NCI-H2081 treated with DMSO at 0.1 percent for 48 hours (cell line): ENCODE results near the gene PSMB7.

Source experiments
- DNase-seq: peaks from one replicate; lab custom pipeline; 2025; lab: John Stamatoyannopoulos, UW

PSMB7 gene

DNA sequence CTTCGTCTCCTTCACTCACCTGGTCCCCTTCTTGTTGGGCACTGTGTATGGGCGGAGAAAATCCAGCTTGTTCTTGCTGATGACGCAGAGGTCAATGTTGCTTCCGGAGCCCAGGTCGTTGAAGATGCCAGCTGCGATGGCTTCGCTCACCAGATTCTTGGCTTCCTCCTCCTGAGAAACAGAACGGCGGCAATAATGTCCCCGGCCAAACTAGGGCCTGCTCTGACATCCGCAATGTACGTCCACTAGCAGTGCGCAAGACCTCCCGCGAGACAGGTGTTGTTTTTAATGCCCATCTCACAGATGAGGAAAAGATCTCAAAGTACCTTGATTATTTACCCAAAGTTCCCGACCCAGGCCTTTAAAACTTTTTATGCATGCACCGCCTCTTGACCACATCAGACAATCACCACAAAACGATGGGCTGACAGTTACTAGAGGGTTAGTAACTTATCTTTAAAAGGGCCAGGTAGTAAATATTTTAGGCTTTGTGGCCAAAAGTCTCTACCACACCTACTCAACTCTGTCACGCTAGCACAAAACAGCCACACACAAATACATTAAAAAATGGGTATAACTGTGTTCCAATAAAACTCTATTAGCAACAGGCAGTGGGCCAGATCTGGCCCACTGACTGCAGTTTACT, 58.4 kb downstream of the PSMB7 start:
- no peak for DNase-seq

DNA sequence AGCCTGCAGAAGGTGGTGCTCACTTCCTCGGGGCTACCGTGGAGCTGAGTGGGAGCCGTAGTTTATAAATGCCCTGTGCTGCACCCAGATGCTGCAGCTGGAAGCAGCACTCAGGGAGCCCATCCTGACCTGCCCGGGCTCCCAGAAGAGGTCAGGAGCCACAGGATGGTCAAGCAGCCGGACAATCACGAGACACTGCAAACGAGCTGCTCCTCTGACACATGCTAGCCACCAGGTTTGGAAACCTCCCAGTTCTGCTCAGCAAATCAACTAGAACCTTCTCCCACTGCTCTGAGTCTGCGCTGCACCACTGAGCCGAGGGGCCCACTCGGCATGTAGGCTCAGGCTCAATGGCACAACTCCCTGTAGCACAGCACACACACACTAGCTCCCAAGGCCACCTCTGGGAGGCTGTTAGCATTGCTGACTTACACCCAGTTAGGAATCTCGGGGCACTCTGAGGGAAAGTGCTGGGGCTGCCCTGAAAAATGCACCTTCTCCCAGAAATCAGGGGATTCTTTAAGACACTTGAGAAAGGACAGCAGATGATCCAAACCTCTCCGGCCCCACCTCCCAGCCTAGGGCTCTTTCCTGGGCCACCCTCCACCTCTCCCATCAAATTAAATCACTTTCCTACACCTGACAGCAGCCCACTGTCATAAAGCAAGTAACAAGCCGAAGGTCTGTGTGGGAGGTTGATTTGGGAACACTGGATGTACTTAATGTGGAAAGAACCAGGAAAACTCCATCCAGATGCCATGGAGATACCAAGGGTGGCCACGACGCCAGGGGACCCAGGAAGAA, 59.1 kb downstream of the PSMB7 start:
- no peak for DNase-seq

DNA sequence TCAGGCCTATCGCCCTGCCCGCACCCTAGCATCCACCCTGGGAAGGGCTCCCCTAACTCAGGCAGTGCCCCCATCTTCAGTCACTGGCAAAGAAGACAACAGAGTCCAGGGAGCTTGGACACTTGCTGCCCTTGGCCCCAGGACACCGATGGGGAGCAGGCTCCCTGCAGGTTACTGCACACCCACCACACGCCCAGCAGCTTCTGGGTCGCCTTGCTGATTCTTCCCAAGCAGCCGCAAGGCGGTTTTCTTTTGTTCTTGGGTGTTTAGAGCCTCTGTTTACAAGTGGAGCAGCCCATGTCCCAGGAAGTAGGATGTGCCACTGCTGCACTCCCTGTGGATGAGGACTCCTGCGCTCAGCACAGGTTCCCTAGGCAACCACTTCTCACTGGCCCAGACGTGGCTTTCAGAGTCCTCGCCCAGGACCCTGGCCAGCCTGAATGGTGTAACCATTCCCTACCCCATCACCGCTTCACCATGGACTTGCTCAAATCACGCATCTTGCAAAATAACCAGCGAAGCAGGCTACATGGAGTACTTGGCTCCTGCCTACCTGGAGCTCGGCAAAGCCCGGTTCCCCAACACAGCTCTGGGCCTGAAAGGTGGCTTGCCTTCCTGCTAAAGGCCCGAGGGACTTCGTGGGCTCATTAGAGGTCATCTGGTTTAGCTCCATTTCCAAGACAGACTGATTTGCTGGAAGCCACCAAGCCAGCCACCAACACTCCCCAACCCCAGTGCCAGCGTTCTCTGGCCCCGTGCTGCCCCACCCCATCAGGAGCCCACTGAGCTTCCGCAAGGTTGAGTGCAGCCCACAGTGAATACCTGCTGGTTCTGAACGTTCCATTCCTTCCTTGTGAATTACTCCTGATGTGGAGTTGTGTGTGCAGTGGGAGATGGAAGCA, 60.0 kb downstream of the PSMB7 start:
- no peak for DNase-seq

DNA sequence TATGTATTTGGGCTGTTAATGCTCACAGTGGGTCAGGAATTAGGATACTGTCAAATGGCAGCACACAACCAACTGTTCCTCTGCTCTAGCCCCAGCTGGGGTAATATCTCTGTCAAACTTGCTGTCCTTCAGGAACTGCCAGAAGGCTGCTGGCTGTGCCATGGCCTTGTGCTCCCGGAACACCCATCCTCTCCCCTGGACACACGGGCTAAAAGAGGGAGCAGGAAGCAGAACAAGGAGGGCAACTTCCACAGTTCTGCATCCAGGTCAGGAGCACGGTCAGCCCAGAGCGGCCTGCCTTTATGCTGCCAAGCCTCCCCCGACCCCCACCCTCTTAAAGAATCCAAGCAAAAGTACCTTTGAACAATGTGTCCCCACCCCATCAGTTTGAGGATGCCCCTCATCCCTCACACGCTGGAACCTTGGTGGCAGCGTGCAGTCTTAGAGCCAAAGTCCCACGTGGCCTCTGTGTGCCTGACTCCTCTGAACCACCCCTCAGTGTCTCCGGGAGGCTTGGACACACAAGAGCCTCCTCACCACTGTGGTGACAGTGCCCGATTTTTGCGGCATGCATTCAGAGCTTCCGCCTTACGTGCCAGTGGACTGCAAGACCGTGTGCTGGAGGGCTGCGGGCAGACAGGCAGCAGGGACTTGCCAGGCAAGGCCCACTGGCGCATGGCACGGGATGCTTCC, 60.8 kb downstream of the PSMB7 start:
- DNase-seq = no peak

DNA sequence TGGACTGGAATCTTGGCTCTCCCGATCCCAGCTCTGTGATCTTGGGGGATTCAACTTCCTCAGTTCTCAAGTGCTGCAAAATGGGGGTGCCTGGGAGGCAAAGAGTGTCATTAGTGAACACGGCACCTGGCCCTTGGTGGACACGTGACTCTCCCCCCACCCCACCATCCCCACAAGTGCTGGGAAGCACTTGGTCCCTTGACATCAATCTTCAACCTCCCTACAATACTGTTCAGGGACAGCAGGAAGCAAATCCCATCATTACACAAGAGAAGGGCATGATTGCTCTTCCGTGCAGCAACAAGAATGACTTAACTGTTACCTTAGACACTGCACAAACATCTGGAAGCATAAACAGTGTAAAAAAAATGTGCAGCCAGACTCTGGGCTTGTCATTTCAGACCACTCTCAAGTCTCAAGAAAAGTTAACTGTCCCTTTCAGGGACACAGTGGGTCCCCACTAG, 61.4 kb downstream of the PSMB7 start:
- no peak for DNase-seq

DNA sequence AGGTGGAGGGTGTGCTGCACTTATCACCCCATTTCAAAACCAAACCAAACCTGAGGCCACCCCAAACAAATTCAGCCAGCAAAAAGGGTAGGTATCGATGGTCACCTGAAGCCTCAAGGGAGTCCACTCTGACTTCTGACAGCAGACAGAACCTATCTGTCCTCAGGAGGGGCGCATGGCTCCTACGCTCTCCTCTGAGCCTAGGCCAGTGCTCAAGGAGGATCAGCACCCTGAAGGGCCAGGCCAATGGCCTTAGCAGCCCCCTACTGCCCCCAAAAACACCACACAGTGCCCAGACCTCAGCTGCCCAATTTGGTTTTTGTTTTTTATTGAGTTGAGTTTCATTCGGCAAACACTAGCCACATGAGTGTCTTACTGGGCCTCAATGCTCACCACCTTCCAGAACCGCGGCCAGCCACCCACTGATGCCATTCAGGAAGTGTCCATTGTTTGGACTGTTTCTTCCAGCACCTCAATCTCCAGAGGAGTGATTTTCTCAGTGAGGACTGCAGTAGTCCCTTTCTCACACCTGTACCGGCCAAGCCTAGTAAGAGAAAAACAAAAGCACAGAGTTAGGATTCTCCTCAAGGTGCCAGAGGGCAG, 62.0 kb downstream of the PSMB7 start:
- no peak for DNase-seq

DNA sequence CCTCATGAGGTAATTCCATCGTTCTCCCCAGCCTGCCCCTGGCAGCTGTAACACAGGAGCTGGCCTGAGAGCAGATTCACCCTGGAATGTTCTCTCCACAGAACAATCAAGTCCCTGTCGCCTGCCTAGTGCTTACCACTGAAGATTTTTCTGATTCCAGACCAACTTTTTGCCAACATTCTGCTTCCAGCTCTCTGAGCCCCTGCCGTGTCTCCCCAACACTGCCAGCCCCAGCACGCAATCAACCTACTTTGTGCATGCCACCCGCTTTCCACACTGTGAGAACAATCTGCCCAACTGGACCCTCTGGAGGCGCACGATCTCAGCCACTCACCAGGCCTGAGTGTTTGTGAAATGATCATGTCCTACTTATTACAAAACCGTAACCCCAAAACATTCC, 62.6 kb downstream of the PSMB7 start:
- no peak for DNase-seq

DNA sequence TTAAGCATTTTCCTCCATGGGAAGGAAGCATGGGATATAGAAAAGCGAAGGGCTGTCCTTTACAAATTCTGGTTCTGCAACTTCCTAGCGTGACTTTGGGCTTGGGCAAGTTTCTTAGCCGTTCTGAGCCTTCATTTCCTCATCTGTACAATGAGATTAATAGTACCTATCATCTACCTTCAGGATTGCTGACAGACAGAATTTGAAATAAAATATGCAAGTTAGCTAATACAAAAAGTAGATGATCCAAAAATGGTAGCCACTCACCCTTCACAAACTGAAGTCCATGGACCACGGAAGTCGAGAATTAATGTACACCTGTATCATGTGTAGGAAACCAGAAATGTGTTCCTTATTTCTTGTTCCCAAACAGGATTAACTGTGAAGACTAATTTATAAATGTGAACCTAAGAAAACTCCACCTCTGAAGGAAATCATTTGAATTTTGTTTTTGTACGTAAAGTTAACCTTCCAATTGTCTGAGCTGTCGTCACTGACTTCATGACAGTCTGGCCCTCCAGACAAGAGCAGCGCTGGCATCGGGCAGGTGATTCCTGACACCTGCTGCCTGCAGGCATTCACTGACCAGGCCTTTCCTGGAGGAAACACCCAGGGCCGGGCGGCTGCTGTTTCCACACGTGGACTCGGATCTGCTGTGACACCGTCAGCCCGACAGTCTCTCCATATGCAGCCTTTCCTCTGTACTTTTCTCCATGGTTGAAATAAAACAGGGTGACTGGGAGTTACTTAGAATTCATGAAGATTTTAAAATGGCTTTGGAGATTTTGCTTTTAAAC, 63.4 kb downstream of the PSMB7 start:
- no peak for DNase-seq

DNA sequence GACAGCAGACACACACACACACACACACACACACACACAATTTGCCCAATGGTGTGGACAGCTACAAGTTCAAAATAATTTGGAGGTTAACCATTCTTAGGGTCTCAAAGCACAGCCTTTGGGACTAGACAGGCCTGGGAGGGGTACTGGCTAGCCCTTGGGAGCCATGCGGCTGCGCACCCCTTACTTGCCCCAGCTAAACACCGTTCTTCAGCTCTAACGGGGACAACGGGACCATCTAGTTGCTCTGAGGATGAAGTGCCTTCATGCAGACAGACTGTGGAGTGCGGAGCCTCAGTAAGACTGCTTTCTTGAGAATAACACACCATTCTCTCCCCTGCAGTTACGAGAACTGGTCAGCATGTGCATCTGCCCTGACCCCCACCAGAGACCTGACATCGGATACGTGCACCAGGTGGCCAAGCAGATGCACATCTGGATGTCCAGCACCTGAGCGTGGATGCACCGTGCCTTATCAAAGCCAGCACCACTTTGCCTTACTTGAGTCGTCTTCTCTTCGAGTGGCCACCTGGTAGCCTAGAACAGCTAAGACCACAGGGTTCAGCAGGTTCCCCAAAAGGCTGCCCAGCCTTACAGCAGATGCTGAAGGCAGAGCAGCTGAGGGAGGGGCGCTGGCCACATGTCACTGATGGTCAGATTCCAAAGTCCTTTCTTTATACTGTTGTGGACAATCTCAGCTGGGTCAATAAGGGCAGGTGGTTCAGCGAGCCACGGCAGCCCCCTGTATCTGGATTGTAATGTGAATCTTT, 64.6 kb downstream of the PSMB7 start:
- no peak for DNase-seq

DNA sequence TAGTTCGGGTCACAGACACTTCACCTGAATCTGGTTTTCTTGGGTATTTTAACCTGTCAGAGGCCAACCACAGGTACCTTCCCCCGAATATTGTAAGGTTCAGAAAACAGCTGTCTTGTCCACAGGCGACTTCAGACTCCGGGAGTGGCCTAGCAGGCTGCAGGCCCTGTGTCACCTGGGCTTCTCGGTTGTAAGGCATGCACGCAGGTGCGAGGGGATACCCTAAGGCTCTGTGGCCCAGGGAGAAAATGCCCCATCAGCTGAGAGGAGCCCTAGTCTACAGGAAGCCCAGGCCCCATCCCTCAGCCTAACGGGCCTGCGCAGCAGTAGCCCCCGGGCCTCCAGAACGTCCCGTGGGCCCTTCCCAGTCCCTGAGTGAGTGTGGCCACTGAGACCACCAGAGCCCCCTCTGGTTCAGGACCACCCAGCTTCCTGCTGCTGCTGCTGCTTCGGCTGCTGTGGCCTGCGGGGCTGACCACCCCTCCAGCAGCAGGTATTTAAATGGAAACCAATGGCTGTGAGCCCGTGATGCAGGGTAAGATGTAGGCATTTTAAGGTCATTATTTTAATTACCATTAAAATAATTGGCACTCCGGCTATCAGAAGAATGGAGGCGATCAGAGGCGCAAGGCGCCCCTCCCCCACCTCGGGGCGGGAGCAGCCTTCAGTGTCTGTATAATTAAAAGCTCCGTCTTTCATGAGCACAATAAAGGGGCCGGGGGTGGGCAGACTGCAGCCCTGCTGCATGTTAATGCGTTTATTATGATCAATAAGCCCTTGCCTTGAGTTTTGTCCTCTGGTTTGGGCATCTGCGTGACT, 65.4 kb downstream of the PSMB7 start:
- no peak for DNase-seq

DNA sequence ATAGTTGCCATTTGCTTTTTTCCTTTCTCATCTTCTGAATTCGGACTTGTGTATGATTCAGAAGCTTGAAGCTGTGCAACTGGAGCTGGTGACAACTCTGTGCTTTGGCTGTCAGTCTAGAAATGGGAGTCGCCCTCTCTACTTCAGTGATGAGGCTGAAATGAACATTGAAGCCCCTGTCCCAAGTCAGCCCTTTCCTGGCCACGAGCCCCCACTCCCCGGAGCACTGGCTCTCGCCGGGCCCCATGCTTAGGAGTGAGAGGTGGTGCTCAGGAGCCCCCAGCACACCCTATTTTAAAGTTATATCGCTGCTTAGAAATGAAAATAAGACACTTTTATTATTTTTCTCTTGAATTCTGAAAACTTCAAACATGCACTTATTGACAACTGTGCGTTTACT, 66.0 kb downstream of the PSMB7 start:
- DNase-seq = no peak

DNA sequence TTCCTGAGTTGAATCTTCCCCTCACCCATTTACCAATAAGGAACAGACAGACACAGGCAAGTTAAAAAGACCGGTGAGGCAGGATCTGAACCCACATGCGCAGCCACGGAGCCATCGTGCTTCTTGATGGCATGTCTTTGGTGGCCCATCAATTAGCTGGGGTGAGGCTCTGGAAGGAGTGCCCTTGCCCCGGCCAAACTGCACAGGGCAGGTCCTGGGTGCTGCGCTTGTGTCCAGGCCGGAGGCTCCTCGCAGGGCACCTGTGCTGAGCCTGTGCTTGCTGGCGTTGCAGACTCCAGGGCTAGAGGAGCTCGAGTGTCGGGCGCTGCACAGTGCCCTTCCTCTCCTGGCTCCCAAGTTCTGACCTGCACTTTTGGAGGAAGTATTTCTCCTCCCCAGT, 66.4 kb downstream of the PSMB7 start:
- no peak for DNase-seq

DNA sequence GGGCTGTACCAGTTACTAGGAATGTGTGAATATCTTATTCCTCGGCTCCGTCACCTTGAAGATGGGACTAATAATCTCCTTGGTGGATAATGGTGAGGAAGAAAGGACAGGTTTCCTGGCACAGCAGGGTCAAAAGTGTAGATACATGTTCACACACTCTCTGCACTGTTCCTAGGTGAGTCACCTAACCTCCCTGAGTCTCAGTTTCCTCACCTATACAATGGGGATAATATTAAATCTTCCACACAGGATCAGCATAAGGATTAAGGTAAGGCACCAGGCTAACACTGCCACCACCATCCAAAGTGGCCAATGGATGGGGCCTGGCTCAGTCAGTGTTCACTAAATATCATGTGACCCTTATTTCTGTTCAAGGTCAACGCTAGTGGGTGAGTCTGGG, 66.9 kb downstream of the PSMB7 start:
- no peak for DNase-seq

DNA sequence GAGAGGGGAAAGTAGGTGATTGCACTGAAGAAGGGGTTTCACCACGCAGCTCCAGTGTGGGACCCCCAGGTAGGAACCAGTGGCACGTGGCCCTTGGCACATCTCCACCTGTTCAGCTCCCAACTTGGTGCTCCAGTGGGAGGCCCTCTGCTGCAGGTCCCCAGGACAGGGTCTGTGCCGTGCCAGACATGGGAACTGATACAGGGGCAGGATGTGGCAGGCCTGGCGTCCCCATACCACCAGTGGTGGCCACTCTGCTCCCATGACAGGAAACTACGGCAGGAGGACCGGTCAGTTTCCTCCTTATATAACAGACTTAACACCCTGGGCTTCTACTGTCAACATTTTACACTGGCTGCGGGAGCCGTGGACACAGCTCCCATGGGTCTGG, 67.3 kb downstream of the PSMB7 start:
- DNase-seq = no peak

DNA sequence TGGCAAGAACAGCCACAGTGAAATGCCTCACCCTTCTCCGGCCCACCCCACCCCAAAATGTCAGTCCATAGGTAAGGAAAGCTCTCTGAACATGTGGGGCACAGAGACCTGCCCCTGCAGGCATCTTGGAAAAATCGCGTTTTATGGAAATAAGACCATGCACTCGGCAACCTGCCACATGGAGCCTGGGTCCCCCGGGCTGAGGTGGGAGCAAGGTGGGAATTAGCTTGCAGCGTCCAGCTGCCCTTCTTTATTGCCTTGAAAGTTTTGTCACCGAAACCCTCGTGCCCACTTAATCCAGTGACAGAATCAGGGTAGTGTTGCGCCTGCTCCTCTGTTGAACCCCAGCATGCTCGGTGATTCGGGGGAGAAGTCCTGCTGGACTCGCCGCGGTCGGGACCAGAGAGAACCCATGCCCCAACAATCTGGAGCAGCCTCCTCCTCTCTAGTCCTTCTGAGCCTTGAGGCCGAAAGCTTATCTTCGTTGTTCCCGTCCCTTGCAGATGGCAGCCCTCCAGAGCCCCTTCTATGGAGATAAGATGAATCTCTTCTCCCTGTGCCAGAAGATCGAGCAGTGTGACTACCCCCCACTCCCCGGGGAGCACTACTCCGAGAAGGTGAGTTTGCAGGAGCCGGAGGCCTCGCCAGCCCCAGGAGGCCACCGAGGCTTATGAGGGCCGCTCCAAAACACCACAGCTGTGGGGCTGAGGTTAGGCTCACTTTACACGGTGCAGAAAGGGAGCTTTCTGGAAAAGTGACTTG, 67.9 kb downstream of the PSMB7 start:
- DNase-seq = no peak

DNA sequence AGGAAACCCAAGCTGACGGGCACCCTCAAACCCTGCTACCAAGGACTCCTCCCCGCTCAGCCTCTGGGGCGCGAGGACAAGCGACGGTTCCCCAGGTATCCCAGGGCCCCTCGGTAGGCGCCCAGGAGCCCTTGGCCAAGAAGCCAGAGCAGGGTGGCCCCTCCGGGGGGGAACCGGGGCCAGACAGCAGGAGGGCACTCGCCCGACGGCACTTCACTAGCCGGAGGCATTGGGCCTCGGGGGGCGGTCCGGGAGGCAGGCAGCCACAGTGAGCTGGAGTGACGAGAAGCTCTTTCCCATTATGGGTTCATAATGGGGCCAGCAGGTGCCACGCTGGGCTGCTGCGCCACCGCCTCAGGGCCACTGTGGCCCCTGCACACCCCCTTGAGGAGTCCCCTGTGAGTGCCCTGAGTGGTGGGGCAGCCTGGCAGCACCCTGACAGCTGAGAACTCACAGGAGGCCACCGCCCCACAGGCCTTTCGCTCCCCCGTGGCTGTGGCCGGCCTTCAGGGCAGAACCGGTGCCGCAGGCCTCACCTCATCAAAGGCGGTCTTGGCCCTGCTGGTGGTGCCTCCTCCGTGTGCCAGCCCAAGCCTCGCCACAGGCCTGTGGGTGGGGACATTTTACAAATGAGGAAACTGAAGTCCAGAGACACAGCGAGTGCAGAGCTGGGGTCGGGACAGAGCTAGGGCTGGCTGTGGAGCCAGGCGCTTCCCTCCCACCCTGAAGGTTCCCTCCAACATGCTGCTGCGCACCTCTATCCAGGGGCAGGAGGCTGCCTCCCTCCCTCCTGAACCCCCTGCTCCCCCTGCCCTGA, 68.7 kb downstream of the PSMB7 start:
- no peak for DNase-seq

DNA sequence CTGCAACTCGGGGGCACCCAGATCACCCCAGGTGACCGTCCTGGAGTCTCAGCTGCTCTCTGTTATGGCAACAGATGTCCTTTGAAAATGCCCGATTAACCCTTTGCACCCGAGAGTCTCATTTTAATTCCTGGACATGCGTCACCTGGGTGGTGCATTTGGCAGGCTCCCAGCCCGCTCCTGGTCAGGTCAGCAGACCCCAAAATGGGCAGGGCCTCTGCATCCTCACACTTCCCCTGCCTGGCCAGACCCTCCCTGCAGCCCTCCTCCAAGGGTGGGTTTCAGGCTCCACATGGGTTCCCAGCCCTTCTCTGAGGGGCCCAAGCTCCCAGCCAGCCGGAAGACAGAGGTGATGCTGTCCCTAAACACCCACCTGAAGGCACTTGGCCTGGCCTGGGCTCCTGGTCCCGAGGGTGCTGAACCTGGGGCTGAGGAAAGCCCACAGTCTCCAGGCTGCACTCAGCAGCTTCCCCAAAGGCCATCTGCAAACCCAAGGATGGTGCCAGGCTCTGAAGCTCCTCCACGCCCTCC, 69.4 kb downstream of the PSMB7 start:
- no peak for DNase-seq
